ENCODE measurements around the gene B3GNT4.
"Not testable (repeated sequence)": the region's sequence is repeated elsewhere in the genome, so short reads cannot be mapped to it uniquely, and the experiment has no call there.

Gene B3GNT4

GRCh38 chr12:122203301-122204166, at the start of gene B3GNT4:
Gene B3GNT4, plus strand, starts transcription at chr12:122203709. Its CDS starts 910 bp downstream, at chr12:122204619.
- no peak for DNase-seq (ENCODE audit: low spot score)

DNA sequence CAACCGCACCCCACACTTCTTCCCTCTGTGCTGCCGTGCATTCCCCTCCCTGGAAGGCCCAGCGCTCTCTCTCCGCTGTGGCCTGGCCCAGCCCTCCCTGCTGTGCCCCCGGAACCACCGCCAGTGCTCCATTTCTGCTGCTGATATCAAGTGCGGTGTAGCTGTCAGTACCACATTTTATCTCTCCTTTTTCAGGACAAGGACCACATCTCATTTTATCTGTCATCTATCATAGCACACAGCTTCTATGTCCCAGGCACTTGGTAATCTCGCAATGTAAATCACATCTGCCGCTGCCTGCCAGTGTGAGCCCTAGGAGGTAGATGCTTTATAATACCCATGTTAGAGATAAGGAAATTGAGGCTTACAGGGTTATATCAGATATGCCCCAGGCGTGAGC, 47.8 kb upstream of the B3GNT4 start:
- no peak for DNase-seq (ENCODE audit: low spot score)

- DNase-seq (ENCODE audit: low spot score), result no peak
Observed at GRCh38 chr12:122158700-122159285, 44.7 kb upstream of the B3GNT4 start.

- no peak for DNase-seq (ENCODE audit: low spot score)
Observed at GRCh38 chr12:122159882-122160281, 43.6 kb upstream of the B3GNT4 start.

- no peak for DNase-seq (ENCODE audit: low spot score)
Observed at GRCh38 chr12:122160761-122161160, 42.7 kb upstream of the B3GNT4 start.

DNA sequence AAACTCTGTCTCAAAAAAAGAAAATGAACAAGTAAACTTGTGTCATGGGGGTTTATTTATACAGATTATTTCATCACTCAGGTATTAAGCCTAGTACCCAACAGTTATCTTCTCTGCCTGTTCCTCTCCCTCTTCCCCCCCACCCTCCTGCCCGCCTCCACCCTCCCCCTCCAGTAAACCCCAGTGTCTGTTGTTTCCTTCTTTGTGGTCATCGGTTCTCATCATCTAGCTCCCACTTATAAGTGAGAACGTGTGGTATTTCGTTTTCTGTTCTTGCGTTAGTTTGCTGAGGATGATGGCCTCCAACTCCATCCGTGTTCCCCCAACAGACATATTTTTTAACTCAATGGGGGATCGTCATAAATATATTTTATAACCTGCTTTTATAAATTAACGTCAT, 41.8 kb upstream of the B3GNT4 start:
- DNase-seq (ENCODE audit: low spot score), result no peak

DNA sequence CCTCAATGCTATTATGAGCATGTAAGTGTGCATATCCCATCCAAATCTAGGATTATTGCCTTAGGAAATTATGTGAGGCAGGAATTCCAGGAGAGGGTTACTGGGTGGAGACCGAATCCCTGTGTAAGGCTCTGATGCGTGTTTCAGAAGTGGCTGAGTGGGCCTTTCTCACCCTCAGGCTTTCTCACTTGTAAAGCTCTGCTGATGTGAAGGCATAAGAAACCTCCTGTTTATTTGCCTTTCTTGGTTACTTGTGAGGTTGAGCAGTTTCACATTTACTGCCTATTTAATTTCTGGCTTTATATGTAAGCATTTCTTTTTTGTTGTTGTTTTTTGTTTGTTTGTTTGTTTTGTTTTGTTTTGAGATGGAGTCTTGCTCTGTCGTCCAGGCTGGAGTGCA, 40.5 kb upstream of the B3GNT4 start:
- DNase-seq (ENCODE audit: low spot score), result no peak

DNA sequence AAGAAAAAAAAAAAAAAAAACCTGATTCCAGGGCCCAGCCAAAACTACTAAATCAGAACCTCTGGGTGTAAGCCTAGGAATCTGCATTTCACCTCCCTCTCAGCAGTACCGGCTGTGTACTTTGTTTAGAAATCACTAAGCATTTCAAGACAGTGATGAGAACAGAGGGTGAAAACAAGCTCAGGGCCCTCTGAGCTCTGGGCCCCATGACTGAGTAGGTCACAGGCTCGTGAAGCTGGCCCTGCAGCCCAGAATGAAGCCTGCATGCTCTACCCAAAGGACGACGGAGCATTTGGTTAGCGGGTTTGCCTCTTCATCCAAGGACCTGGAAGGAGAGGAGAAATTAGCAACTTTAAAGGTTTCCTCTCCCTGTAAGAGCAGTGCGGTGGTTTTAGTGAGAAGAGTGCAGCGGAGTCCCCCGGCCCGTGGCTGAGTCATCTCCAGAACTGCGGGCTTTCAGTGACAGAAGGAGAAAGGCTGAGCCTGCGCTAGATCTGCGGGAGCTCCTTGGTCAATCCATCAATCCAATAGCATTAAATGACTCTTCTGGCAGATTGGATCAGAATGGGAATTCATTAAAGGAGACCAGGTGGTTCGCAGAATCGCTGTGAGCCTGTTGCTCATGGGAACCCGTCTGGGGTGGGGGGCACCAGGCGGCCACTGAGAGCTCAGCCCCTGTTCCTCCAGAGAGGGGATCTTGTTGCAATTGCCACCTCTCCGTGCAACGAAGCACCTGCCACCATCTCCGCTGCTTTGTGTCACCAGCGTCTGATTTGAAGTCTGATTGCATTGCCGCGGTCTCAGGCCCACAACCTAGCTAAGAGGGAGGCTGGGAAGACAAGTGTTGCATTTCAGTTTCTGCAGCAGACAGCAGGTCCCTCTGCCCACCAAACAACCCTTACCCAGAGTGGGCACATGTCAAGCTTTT, 36.8 kb upstream of the B3GNT4 start:
- DNase-seq (ENCODE audit: low spot score), result no peak

GRCh38 chr12:122167356-122167925, 36.1 kb upstream of the B3GNT4 start:
- peak; percentile 36 for DNase-seq (ENCODE audit: low spot score)

DNA sequence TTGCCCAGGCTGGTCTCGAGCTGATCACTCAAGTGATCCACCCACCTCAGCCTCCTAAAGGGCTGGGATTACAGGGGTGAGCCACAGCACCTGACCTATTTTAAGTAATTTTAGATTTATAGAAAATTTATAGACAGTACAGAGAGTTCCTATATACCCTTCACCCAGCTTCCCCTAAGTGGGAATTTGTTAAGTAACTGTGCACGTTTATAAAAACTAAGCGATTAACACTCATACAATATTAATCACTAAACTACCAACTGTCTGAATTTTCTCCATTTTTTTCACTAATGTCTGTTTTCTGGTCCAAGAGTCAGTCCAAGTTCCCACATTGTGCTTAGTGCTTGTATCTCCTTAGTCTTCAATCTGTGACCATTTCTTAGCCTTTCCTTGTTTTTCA, 35.0 kb upstream of the B3GNT4 start:
- no peak for DNase-seq (ENCODE audit: low spot score)

DNA sequence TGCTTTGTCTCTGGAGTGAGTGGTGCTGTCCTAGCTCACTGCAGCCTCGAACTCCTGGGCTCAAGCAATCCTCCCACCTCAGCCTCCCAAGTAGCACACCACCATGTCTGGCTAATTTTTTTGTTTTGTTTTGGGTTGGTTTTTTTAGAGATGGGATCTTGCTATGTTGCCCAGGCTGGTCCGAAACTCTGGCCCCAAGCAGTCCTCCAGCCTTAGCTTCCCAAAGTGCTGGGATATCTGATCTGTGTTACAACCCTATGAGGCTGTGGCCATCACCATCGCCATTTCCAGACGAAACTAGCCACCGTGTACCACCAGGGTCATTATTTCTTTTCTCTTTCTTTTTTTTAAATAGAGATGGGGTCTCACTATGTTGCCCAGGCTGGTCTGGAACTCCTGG, 32.1 kb upstream of the B3GNT4 start:
- no peak for DNase-seq (ENCODE audit: low spot score)

GRCh38 chr12:122172262-122172939, 31.1 kb upstream of the B3GNT4 start:
- no peak for DNase-seq (ENCODE audit: low spot score)

DNA sequence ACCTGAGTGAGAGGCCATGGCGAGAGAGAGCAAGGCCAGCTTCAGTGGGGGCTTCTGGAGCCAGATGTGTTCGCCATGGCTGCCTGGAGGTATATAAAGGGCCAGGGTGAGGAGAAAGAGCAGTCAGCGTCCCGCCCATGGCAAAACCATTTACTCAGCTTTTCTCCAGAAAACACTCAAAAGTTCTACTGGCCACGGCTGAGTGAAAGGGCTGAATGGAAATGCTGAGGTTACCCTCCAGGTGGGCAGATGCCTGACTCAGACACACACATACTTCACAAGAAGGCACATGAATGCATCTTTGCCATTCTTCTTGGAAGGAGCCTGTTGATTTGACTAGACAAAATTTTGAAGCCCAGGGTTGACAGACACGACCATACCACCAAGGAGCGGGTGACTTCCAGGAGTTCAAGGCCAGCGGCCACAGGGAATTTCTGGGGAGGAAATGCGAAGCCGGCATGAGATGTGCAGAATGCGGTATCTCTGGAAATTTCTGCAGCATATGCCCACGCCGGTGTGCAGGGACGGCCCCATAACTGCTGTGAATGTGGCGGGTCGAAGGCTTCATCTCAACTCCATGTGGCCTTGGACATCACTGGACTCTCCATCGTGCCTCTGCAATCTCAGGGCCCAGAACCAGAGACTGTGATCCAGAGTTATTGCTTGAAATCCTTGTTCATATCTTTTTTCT, 29.2 kb upstream of the B3GNT4 start, which contains the start of gene IL31:
Gene IL31 (minus strand): TSS at position 67 of the 691 bp plus-strand sequence. CDS start 49 bp downstream, at position 18.
- no peak for DNase-seq (ENCODE audit: low spot score)

DNA sequence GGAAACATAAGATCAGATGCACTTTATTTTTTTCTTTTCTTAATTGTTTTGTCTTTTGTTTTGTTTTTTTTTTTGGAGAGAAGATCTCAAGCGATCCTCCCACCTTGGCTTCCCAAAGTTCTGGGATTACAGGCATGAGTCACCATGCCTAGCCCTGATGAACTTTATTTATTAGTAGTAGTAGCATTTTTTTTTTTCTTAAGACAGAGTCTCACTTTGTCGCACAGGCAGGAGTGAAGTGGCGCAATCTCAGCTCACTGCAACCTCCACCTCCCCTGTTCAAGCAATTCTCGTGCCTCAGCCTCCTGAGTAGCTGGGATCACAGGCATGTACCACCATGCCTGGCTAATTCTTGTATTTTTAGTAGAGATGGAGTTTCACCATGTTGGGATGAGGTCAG, 27.0 kb upstream of the B3GNT4 start:
- not testable (repeated sequence) for DNase-seq (ENCODE audit: low spot score)

DNA sequence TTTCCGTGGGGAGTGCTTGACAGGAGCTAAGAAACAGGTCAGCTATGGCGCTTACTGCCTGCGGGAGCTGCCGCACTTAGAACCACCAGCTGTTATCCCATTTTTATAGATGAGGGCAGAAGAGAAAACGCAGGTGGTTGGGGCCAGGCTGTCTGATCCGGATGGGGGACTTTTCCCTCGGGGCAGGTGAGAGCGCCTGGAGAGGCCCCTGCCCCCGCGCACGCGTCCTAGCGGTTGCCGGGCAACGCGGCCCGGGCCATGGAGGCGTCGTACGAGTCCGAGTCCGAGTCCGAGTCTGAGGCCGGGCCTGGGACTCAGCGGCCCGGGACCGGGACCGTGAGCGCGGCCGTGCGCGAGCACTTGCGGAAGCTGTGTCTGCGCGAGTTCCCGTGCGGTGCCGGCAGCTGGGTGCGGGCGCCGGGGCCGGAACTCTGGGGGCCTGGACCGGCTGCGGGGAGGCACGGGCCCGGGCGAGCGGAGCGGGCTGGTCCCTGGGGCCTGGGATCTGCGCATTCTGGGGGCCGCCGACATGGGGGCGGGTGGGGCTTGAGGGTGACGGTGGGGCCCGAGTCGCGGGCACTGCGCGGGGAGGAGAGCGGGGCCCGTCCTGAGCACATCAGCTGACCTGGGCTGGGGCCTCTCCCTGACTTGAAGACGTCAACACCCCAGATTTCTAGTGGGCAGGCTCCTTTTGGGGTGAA, 20.5 kb upstream of the B3GNT4 start, which contains the start of gene LRRC43:
Gene LRRC43 (plus strand): TSS at position 237 of the 701 bp plus-strand sequence. CDS start 22 bp downstream, at position 259.
- DNase-seq (ENCODE audit: low spot score), result no peak

DNA sequence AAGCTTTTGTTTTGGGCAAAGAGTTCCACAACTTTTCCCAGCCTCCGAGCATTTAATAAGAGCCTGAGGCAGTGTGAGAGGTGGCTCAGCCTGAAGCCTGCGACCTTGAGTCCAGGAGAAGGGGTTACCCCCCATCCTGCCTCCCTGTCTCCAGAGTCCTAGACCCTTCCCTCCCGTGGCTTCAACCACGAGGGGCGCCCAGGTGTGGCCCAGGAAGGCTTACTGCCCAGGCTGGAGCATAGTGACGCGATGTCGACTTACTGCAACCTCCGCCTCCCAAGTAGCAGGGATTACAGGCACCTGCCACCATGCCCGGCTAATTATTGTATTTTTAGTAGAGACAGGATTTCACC, 19.9 kb upstream of the B3GNT4 start:
- DNase-seq (ENCODE audit: low spot score), result no peak

DNA sequence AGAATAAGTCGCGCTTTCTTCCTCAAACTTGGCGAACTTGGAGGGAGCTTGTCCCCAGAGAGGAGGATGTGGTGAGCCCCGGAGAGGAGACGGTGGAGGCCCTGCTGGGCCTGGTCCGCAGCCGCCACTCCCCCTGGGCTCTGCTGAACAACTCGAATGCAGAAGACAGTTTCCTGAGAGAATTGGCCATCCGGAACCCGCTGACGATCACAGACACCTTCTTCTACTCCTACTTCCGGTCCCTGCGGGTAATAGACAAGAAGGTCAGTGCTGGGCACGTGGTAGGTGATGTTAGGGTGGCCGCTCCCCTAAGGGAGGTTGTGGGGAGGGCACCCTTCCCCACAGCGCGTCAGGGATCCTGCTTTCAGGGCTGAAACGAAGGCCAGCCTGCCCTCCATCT, 19.0 kb upstream of the B3GNT4 start:
- DNase-seq (ENCODE audit: low spot score), result no peak

- no peak for DNase-seq (ENCODE audit: low spot score)
Observed at GRCh38 chr12:122185079-122185478, 18.4 kb upstream of the B3GNT4 start.

DNA sequence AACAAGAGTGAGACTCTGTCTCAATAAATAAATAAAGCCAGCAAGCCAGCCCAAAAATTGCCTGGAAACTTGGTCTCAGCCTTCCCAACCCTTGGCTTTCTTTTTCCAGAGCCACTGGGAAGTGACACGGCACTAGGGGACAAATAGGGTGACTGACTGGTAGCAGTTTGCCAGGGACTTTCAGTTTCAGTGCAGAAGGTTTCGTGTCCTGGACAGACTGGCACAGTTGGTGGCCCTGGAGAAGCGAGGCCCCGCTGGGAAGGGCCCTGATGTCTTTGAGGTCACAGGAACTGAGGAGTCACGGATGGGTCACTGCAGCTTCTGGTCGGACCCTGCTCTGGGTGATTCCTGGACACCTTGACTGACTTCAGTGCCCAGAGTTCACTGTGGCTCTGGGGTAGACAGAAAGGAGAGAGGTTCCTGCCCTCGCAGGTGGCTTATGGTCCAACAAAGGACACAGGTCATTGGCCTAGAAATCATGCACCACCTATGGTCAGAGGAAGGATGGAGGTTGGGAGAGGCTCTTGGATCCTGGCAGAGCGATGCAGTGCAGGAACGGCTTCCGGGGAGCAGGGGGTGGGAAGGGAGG, 17.9 kb upstream of the B3GNT4 start:
- no peak for DNase-seq (ENCODE audit: low spot score)

DNA sequence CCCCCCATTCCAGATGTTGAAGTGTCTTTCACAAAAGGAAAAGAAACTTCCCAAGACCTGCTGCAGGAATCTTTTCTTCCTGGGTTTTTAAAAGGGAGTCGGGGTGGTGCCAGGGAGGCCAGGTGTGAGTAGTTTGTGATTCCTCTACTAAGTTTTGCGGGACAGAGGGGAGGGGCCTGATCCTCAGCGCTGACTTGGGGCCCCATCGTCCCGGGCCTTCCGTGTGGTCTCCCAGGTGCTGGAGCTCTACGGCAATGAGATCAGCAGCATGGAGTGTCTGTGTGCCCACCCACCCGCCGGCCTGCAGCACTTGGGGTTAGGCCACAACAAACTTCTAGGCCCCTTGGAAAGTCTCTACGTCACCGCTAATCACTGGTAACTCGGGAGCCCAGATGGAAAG, 16.0 kb upstream of the B3GNT4 start:
- no peak for DNase-seq (ENCODE audit: low spot score)
